Dedifferentiated amniotic fluid mesenchymal stem cell (primary cell): ENCODE data around the gene TMEM217.
"Not testable (repeated sequence)": the region's sequence is repeated elsewhere in the genome, so short reads cannot be mapped to it uniquely, and the experiment has no call there.

Experiments
- DNase-seq: peaks from one replicate; pipeline ENCODE4 v3.0.0-alpha.2; 2016; ENCODE audit errors: extremely low spot score

Gene TMEM217

GRCh38 chr6:37257634-37258404 lies at the start of gene TMEM217, which contains the start of gene TBC1D22B:
TMEM217 (minus strand) TSS chr6:37258144; CDS start chr6:37219030, 39,114 bp downstream.
TBC1D22B (plus strand) TSS chr6:37257772; CDS start chr6:37257918, 146 bp downstream.
- peak; percentile 94 for DNase-seq

- not testable (repeated sequence) for DNase-seq
Observed at GRCh38 chr6:37307484-37307883, 49.5 kb upstream of the TMEM217 start.

GRCh38 chr6:37306624-37307222 lies 48.8 kb upstream of the TMEM217 start:
- no peak for DNase-seq

- DNase-seq: no peak
Observed at GRCh38 chr6:37305841-37306425, 48.0 kb upstream of the TMEM217 start.

GRCh38 chr6:37304766-37305165 lies 46.8 kb upstream of the TMEM217 start:
- no peak for DNase-seq

- DNase-seq: peak; percentile 36
Observed at GRCh38 chr6:37303891-37304503, 46.1 kb upstream of the TMEM217 start.

- DNase-seq: no peak
Observed at GRCh38 chr6:37303091-37303660, 45.2 kb upstream of the TMEM217 start.

GRCh38 chr6:37302086-37302686 lies 44.2 kb upstream of the TMEM217 start:
- no peak for DNase-seq

- no peak for DNase-seq
Observed at GRCh38 chr6:37299990-37300389, 42.0 kb upstream of the TMEM217 start.

- no peak for DNase-seq
Observed at GRCh38 chr6:37298958-37299357, 41.0 kb upstream of the TMEM217 start.

GRCh38 chr6:37297637-37298036 lies 39.7 kb upstream of the TMEM217 start:
- DNase-seq: not testable (repeated sequence)

- DNase-seq: no peak
Observed at GRCh38 chr6:37293426-37293825, 35.5 kb upstream of the TMEM217 start.

- DNase-seq: no peak
Observed at GRCh38 chr6:37289931-37290330, 32.0 kb upstream of the TMEM217 start.

GRCh38 chr6:37288247-37288646 lies 30.3 kb upstream of the TMEM217 start:
- DNase-seq: no peak

GRCh38 chr6:37287519-37288157 lies 29.7 kb upstream of the TMEM217 start:
- DNase-seq: no peak

- no peak for DNase-seq
Observed at GRCh38 chr6:37285861-37286311, 27.9 kb upstream of the TMEM217 start.

GRCh38 chr6:37284781-37285180 lies 26.8 kb upstream of the TMEM217 start:
- DNase-seq: no peak

GRCh38 chr6:37283671-37284151 lies 25.8 kb upstream of the TMEM217 start:
- DNase-seq: peak; percentile 24

GRCh38 chr6:37283268-37283667 lies 25.3 kb upstream of the TMEM217 start:
- DNase-seq: no peak

- DNase-seq: no peak
Observed at GRCh38 chr6:37282371-37282770, 24.4 kb upstream of the TMEM217 start.
